GM18870 (cell line): ENCODE measurements around the gene GZF1.
A peak's percentile ranks its signal among the peaks of the same experiment; 100 is the strongest.
"Not testable (repeated sequence)": the region's sequence is repeated elsewhere in the genome, so short reads cannot be mapped to it uniquely, and the experiment has no call there.

Source experiments
- ATAC-seq: cut with Tn5 transposase; IDR thresholded peaks from one replicate; pipeline ENCODE4 v1.9.1; 2021; ENCODE audit warnings: moderate library complexity; ENCODE audit not compliant: unreplicated experiment

The GZF1 gene

DNA sequence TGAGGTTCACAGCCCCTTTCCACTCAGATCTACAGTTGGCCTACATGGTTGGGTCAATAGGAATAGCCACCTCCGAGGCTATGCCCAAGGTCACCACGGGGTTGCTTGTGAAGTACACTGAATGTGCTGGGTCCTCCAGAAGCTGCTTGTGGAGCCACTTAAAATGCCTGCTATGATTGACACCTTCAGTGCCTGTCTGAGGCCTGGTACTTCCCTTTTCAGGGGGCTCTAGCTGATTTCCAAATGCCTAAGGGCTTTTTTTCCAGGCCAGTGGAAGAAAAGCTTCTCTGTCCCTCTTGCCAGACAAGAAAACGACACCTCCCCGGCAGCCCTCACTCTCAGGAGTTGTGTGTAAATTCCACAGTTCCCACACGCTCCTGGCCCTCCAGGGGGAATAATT lies 17.6 kb upstream of the GZF1 start:
- ATAC-seq, result no peak

DNA sequence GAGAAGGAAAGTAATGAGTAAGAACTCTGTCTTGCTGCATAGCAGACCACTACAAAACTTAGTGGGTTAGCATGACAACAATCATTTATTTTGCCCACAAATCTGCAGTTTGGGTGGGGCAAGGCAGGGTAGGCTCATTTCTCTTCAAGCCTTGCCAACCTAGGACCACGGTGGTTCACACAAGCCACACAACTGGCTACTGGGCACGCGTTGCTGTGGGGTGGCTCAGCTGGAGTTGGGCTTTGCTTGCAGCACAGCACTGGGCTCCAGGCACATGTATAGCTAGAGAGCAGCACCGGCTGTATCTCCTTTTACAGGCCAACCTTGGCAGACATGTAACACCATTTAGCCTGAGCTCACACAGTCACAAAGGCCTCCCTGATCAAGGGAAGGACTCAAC lies 16.0 kb upstream of the GZF1 start:
- ATAC-seq, result no peak

DNA sequence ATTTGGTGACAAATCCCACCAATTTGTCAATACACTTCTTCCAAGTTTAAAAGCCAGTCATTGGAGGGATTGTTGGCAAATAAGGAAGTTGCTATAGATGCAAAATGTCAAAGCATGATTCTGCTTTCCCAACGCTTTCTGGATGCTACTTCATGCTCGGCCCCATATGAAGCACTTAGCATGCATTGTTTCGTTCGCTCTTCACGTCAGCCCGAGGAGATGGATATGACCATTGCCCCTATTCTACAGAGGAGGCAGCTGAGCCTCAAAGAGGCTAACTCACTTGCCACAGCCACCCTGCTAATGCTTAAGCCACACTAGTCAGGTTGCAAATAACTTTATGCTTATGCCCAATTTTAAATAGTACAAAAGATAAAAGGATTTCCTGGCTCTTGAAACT lies 14.2 kb upstream of the GZF1 start:
- ATAC-seq, result no peak

DNA sequence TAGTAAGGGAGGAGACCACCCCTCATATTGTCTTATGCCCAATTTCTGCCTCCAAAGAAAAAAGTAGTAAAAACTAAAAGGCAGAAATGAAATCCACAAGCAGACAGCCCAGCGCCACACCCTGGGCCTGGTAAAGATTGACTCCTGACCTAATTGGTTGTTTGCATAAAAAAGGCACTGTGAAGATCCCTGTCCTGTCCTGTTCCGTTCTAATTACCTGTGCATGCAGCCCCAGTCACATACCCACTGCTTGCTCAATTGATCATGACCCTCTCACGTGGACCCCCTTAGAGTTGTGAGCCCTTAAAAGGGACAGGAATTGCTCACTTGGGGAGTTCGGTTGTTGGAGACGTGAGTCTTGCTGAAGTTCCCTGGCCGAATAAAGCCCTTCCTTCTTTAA lies 13.5 kb upstream of the GZF1 start:
- ATAC-seq, result not testable (repeated sequence)

DNA sequence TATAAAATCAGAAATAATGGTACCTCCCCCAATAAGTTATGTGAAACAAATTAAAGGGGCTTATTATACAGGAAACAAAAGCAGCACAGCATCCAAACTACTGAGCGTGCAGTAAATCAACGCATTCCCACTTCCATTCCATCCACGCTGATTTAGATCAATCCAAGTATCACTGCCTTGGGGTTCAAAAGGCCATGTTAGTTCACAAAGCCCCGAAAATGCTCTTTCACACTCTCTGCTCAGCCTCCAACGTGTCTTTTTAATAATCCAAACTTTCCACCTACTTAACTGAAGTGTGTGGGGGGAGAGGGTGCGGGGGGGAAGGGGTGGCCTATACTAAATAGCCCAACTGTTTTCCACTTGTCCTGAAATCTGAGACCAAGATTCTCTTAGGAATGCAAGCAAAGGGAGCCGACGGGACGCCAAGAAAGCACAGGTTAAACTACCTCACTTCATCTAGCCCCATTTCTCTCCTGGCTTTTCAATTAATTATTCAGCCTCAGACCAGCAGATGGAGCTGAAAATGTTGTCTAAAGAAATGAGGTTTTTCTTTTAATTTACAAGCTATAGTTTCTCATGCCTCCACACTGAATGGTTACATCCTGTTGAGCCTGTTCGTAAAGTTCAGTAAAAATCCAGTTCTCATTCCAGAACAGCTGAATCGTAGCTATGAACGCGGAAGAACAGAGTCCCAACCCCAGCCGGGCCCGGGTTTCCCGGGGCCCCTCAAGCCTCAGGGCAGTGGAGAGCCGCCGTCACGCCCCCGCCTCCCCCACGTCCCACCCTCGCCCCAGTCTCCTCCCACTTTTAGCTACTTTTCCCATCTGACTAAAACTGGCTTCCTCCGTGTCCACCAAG lies 12.4 kb upstream of the GZF1 start:
- peak; percentile 17 for ATAC-seq

DNA sequence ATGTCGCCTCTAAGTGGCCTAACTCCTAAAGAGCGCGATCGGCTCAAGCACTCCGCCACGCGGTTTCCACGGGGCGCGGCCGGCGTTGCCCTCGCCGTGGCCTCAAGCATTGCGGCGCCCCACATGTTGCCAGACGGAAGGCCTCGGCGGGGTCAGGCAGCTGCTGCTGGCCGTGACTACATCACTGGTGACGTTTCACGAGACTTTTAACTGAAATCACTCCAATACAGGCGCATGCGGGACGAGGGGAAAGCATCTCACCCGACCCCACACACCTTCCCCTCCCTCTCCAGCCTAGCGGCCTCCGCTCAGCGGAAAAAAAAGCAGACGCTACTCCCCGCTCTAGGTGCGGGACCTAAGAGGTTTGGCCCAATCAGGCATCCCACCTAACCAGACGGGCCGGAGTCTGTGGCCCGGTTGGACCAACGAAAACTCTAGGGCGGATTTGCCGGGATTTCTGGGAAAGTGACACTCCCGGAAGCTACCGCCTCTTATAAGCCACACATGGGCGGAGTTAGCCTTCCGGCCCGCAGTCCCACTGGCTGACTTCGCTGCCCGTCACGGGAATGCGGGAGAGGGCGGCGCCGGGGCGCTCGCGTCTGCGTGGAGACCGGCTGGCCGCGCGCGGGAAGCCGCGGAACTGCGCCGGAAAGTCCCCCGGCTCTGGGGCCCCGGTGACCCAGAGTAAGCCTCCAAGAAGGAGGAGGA lies 11.6 kb upstream of the GZF1 start, which contains the start of gene NXT1:
Gene NXT1 (plus strand): TSS at position 596 of the 708 bp plus-strand sequence. CDS start 3,251 bp downstream, outside the sequence.
- ATAC-seq, result peak; percentile 80

DNA sequence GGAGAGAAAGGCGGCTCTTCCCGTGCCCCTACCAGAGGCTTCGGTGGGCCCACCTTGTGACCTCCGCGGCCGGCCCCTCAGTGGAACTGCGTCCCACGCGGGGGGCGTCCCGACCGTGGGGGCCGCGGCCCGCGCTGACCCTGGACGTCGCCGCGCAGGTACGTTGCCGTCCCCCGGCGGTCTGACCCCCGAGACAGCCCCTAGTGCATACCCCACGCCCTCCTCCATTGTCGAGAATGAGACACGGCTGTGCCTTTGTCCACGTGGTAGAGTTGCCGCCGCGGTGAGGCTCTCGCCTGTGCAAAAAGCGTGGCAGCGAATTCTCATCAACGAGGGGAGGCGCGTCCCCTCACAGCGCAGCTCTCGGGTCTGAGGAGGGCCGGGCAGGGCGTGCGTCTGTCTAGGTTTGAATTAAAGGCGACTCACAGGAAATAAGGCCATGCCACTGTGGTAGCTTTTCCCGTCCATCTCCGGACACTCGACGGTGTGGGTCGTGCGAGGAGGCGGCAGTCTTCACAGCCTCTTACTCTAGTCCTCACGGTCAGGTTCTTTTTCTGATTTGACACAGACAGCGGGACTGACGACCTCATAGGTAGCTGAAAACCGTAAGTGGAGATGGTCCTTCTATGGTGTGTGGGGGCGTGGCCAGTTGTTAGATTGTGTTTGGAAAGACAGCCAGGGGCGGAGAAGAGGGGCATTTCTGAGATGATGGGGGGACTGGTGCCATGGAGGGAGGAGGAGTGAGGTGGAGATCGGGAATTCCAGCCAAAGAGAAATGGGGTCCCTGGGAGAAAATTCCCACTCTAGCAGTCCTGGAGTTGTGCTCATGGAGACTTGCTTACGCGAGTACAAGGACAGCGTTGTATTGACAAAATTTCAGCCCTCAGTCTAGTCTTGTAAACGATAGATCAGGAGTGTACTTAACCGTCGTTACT lies 10.8 kb upstream of the GZF1 start:
- ATAC-seq, result peak; percentile 18

- ATAC-seq, result no peak
These were observed 5.8 kb upstream of the GZF1 start for GRCh38 chr20:23356203-23356602.

DNA sequence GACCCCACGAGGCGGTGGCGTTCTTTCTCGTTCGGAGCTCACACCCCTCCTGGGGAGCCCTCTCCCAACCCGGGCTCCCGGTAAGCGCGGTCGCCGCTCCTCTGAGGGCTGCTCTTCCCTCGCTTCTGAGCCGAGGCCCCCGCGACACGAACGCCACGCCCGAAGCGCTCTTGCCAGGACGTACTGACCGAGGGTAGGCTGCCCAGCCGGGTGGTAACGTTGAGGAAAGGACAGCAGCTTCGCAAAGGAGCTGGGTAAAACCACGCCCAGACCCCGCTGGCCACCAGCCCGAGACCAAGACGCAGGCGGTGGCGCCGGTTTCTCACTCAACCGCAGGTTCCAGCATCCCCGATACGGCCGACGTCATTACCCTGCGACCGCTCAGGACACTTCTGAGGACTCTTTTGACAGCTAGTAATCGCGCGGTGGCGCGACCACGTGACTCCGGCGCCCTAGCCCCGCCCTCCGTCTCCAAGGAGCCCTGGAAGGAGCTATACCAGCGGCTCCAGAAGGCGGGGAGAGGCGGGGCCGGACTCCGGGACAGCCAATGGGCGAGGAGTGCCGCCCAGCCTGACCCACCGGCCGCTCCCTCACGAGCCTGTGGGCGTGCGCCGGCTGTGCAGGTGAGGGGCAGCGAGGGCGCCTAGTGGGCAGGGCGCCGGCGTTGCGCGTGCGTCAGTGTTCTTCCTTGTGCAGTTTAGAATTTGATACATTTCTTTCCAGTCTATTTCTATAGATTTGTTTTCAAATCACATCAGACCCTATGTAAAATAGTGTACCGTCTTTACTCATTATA lies 4.0 kb upstream of the GZF1 start:
- ATAC-seq, result peak; percentile 49

- ATAC-seq, result no peak
These were observed 3.4 kb upstream of the GZF1 start for GRCh38 chr20:23358563-23358906.

DNA sequence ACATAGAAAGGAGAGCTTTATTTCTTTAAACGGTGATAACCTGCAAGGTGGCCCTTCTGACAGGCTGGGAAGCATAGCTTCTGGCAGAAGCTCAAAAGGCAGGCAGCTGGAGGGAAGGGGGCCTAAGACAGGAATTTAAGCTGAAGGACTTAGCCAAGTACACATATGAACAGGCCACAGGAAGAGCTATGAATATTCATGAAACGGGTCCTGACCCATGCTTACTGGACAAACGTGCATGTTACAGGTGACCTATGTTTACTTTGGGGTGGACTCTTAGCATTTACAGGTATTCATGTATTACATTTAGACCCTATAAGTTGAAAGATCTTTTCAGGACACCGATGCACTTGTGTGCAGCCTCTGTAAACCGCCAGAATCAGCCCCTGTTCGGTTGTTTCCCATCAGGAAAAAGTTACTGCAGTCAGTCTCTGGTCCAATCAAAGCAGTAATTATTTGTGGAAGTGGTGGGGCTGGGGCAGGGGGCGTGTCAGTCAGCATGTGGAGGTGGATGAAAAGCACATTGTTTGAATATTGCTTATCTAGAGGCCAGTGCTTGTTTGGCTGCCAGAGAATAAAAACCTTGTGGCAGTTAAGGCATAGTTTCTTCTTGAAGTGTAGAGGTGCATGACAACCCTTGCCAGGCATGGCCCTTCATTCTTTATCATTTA lies 2.9 kb upstream of the GZF1 start:
- ATAC-seq, result no peak

GRCh38 chr20:23360531-23360930 lies 1.5 kb upstream of the GZF1 start:
- ATAC-seq, result no peak

DNA sequence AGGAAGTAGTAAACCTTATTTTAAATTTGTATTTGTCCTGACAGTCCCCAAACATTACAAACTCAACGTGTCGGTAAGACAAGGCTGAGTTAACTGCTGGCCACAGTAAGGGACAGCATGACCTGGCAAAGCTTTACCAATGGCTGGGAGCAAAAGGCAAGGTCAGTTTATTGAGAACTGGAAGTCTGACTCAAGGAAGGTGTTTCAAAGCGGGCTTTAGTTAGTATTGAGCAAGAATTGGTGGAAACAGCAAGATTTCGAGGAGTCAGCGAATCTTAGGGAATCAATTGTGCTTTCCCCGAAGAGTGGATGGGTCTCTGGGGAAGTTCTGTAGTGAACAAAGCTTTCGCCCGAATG lies 885 bp upstream of the GZF1 start:
- no peak for ATAC-seq

GRCh38 chr20:23362392-23363256 lies 642 bp downstream of the GZF1 start:
- peak; percentile 1 for ATAC-seq

- no peak for ATAC-seq
These were observed 1.3 kb downstream of the GZF1 start for GRCh38 chr20:23363257-23363649.

DNA sequence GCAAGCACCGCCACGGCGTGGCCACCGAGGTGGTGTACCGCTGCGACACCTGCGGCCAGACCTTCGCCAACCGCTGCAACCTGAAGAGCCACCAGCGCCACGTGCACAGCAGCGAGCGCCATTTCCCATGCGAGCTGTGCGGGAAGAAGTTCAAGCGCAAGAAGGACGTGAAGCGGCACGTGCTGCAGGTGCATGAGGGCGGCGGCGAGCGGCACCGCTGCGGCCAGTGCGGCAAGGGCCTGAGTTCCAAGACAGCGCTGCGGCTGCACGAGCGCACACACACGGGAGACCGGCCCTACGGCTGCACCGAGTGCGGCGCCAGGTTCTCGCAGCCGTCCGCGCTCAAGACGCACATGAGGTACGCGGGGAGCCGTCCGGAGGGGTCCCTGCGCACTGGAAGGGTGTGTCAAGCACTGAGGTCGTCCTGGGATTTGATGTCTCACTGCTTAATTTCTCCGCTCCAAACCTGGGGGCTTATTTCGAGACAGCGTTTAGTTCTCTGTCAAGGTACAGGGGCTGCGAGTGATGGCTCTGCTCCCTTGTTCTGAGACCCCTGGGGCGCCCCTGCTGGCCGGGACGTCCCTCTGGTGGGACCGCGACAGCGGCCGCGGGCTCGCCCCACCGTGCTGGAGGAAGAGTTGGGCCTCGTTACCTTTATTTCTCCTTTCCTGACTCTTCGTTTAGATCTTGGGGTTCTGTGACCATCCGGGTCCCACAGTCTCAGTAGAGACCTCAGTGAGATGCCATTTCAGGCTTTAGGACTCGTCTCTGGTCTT lies 3.6 kb downstream of the GZF1 start:
- no peak for ATAC-seq

DNA sequence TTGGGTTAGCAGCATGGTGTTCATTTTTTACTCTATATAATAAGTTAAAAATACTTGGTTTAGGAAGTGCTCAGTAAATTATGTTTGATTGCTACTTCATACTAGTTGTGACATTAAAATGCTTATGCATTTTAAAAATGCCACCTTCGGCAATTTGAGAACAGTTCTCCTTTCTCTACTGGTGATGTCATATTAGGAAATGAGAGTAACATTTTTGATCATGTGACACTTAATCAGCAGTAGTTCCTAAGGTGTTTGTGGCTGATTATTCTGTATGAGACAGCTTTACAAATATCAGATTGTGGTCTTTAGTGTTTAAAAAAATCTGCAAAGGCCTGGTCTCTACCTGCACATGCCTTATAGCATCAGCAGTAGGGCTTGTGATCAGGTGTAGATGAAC lies 4.4 kb downstream of the GZF1 start:
- no peak for ATAC-seq

GRCh38 chr20:23367770-23368169 lies 5.8 kb downstream of the GZF1 start:
- ATAC-seq, result no peak
